Measurements from ENCODE around the gene SLC7A4.
"Not testable (repeated sequence)": the region's sequence is repeated elsewhere in the genome, so short reads cannot be mapped to it uniquely, and the experiment has no call there.

SLC7A4 gene

GRCh38 chr22:21016644-21017420 lies 15.5 kb downstream of the SLC7A4 start:
- DNase-seq (ENCODE audit: low read depth in 3 of 3), result no peak

GRCh38 chr22:21015466-21016006 lies 16.8 kb downstream of the SLC7A4 start:
- no peak for DNase-seq (ENCODE audit: low read depth in 3 of 3)

- DNase-seq (ENCODE audit: low read depth in 3 of 3), result no peak
Measured at GRCh38 chr22:21014726-21015465, 17.5 kb downstream of the SLC7A4 start, which contains the start of gene P2RX6. P2RX6 (plus strand) TSS chr22:21015165; CDS start chr22:21015175, 10 bp downstream.

- peak; percentile 76 to 84 (median 76) for DNase-seq (ENCODE audit: low read depth in 3 of 3)
Measured at GRCh38 chr22:21014202-21014725, 18.1 kb downstream of the SLC7A4 start.

- DNase-seq (ENCODE audit: low read depth in 3 of 3), result no peak
Measured at GRCh38 chr22:21013657-21014201, 18.6 kb downstream of the SLC7A4 start.

GRCh38 chr22:21012446-21013407 lies 19.6 kb downstream of the SLC7A4 start:
- no peak for DNase-seq (ENCODE audit: low read depth in 3 of 3)

GRCh38 chr22:21010426-21011113 lies 21.8 kb downstream of the SLC7A4 start:
- DNase-seq (ENCODE audit: low read depth in 3 of 3), result no peak

GRCh38 chr22:21009638-21010425 lies 22.5 kb downstream of the SLC7A4 start:
- no peak for DNase-seq (ENCODE audit: low read depth in 3 of 3)

GRCh38 chr22:21009208-21009607 lies 23.2 kb downstream of the SLC7A4 start:
- not testable (repeated sequence) for DNase-seq (ENCODE audit: low read depth in 3 of 3)

- DNase-seq (ENCODE audit: low read depth in 3 of 3), result no peak
Measured at GRCh38 chr22:21003782-21004181, 28.6 kb downstream of the SLC7A4 start.

- DNase-seq (ENCODE audit: low read depth in 3 of 3), result peak; percentile 94 to 95 (median 95)
Measured at GRCh38 chr22:21001601-21002325, 30.6 kb downstream of the SLC7A4 start, which contains the start of gene THAP7. THAP7 (minus strand) TSS chr22:21002118; CDS start chr22:21001911, 207 bp downstream.

- DNase-seq (ENCODE audit: low read depth in 3 of 3), result no peak
Measured at GRCh38 chr22:21000987-21001600, 31.3 kb downstream of the SLC7A4 start.

GRCh38 chr22:21000207-21000986 lies 32.0 kb downstream of the SLC7A4 start:
- no peak for DNase-seq (ENCODE audit: low read depth in 3 of 3)

GRCh38 chr22:20999350-21000206 lies 32.8 kb downstream of the SLC7A4 start:
- DNase-seq (ENCODE audit: low read depth in 3 of 3), result no peak

GRCh38 chr22:20998411-20999336 lies 33.7 kb downstream of the SLC7A4 start:
- no peak for DNase-seq (ENCODE audit: low read depth in 3 of 3)

Measured in stimulated activated CD4-positive, alpha-beta T cell treated with anti-CD3 and anti-CD28 coated beads, TNF-alpha, amount 100 ng/mL, for 48 hours (primary cell).